ENCODE measurements around the gene RIMBP2.

Gene RIMBP2

GRCh38 chr12:130421896-130422295, 294.2 kb downstream of the RIMBP2 start:
- DNase-seq (ENCODE audit: extremely low read depth, low read depth): no peak
- TF ChIP-seq CTCF (IDR thresholded peaks at IDR 0.05; ENCODE audit: low read depth, low read length): no peak

GRCh38 chr12:130420071-130420470, 296.0 kb downstream of the RIMBP2 start:
- no peak for DNase-seq (ENCODE audit: extremely low read depth, low read depth)
- TF ChIP-seq CTCF (IDR thresholded peaks at IDR 0.05; ENCODE audit: low read depth, low read length): no peak

- TF ChIP-seq CTCF (IDR thresholded peaks at IDR 0.05; ENCODE audit: low read depth, low read length): no peak
These were observed 297.0 kb downstream of the RIMBP2 start for GRCh38 chr12:130419116-130419515.

GRCh38 chr12:130418251-130418650, 297.8 kb downstream of the RIMBP2 start:
- no peak for DNase-seq (ENCODE audit: extremely low read depth, low read depth)
- no peak for TF ChIP-seq CTCF (IDR thresholded peaks at IDR 0.05; ENCODE audit: low read depth, low read length)

More at GRCh38 chr12:130419116-130419515, 297.0 kb downstream of the RIMBP2 start:
- no peak for DNase-seq (ENCODE audit: extremely low read depth, low read depth)

GRCh38 chr12:130414381-130414780, 301.7 kb downstream of the RIMBP2 start:
- TF ChIP-seq CTCF (IDR thresholded peaks at IDR 0.05; ENCODE audit: low read depth, low read length): no peak
- DNase-seq (ENCODE audit: extremely low read depth, low read depth): no peak

- no peak for DNase-seq (ENCODE audit: extremely low read depth, low read depth)
- no peak for TF ChIP-seq CTCF (IDR thresholded peaks at IDR 0.05; ENCODE audit: low read depth, low read length)
These were observed 302.2 kb downstream of the RIMBP2 start for GRCh38 chr12:130413909-130414308.

GRCh38 chr12:130412384-130412783, 303.7 kb downstream of the RIMBP2 start:
- no peak for DNase-seq (ENCODE audit: extremely low read depth, low read depth)
- TF ChIP-seq CTCF (IDR thresholded peaks at IDR 0.05; ENCODE audit: low read depth, low read length): no peak
